Neuronal stem cell (in vitro differentiated cells): ENCODE data around the gene LYPD6.
"Not testable (repeated sequence)": the region's sequence is repeated elsewhere in the genome, so short reads cannot be mapped to it uniquely, and the experiment has no call there.

Source experiments
- DNase-seq: peaks from one replicate; pipeline ENCODE4 v3.0.0-alpha.2; 2013; ENCODE audit warnings: low spot score
- H2AFZ ChIP-seq: one replicate; pipeline ENCODE4 v1.6.1; 2013; ENCODE audit warnings: mild to moderate bottlenecking, low read length, inconsistent platforms
- H2AK5ac ChIP-seq: 2 replicates; pipeline ENCODE4 v1.6.1; 2013; ENCODE audit warnings: low read depth, mild to moderate bottlenecking, inconsistent platforms, low read length, moderate library complexity, mixed read lengths
- H2BK120ac ChIP-seq: 2 replicates; pipeline ENCODE4 v1.6.1; 2013; ENCODE audit warnings: low read depth, mild to moderate bottlenecking, inconsistent platforms, low read length, moderate library complexity, mixed read lengths
- H2BK12ac ChIP-seq: one replicate; pipeline ENCODE4 v1.6.1; 2013; ENCODE audit warnings: low read length, inconsistent platforms
- H2BK15ac ChIP-seq: 2 replicates; pipeline ENCODE4 v1.6.1; 2013; ENCODE audit warnings: mild to moderate bottlenecking, low read length, inconsistent platforms, mixed read lengths
- H2BK5ac ChIP-seq: one replicate; pipeline ENCODE4 v1.6.1; 2013; ENCODE audit warnings: inconsistent platforms, mild to moderate bottlenecking, low read length, moderate library complexity
- H3K14ac ChIP-seq: one replicate; pipeline ENCODE4 v1.6.1; 2013; ENCODE audit warnings: low read length, inconsistent platforms
- H3K18ac ChIP-seq: 2 replicates; pipeline ENCODE4 v1.6.1; 2013; ENCODE audit warnings: low read length, inconsistent platforms
- H3K23ac ChIP-seq: 2 replicates; pipeline ENCODE4 v1.6.1; 2013; ENCODE audit warnings: low read depth, mild to moderate bottlenecking, mixed read lengths, low read length, inconsistent platforms; ENCODE audit not compliant: poor library complexity
- H3K27ac ChIP-seq: replicated peaks from 3 replicates; pipeline ENCODE4 v1.5.1; 2013; ENCODE audit warnings: low read length, inconsistent platforms
- H3K27me3 ChIP-seq, 3 experiments: 2 replicates each; pipeline ENCODE4 v1.6.1; 2013; ENCODE audit warnings: low read length in 3 of 3, mild to moderate bottlenecking in 2 of 3, inconsistent platforms in 1 of 3, low read depth in 1 of 3, mixed read lengths in 1 of 3, moderate library complexity in 1 of 3; ENCODE audit not compliant: control insufficient read depth in 3 of 3, insufficient read depth in 3 of 3
- H3K36me3 ChIP-seq, 2 donors: replicated peaks in 1 of 2; 2 replicates each; pipeline ENCODE4 v1.6.1; 2013; ENCODE audit warnings: low read length in 2 of 2; ENCODE audit not compliant: control insufficient read depth in 2 of 2, insufficient read depth in 2 of 2
- H3K4ac ChIP-seq: 2 replicates; pipeline ENCODE4 v1.6.1; 2013; ENCODE audit warnings: inconsistent platforms, mild to moderate bottlenecking, low read length, moderate library complexity
- H3K4me1 ChIP-seq, 2 donors: 1 replicate in 1 of 2; 2 replicates in 1 of 2; pipeline ENCODE4 v1.6.1; 2013; ENCODE audit warnings: low read length in 2 of 2, low read depth in 1 of 2; ENCODE audit not compliant: control insufficient read depth in 2 of 2, insufficient read depth in 1 of 2
- H3K4me2 ChIP-seq: one replicate; pipeline ENCODE4 v1.6.1; 2013; ENCODE audit warnings: mild to moderate bottlenecking, low read length, inconsistent platforms; ENCODE audit not compliant: insufficient read depth, poor library complexity, severe bottlenecking
- H3K4me3 ChIP-seq, 2 donors: 2 replicates each; pipeline ENCODE4 v1.5.1; 2013; ENCODE audit warnings: low read length in 2 of 2, mild to moderate bottlenecking in 2 of 2, inconsistent platforms in 1 of 2, moderate library complexity in 1 of 2
- H3K79me1 ChIP-seq: one replicate; pipeline ENCODE4 v1.6.1; 2013; ENCODE audit warnings: low read depth, mild to moderate bottlenecking, inconsistent platforms, low read length, moderate library complexity
- H3K9ac ChIP-seq: one replicate; pipeline ENCODE4 v1.6.1; 2013; ENCODE audit warnings: mild to moderate bottlenecking, low read depth, low read length, inconsistent platforms; ENCODE audit not compliant: poor library complexity
- H3K9me3 ChIP-seq, 2 donors: replicated peaks in 1 of 2; 2 replicates each; pipeline versions ENCODE3 to v1.6.1; 2013; ENCODE audit warnings: low read length in 2 of 2, mild to moderate bottlenecking in 2 of 2, inconsistent platforms in 1 of 2, low read depth in 1 of 2, mixed read lengths in 1 of 2, moderate library complexity in 1 of 2; ENCODE audit not compliant: control insufficient read depth in 2 of 2, insufficient read depth in 1 of 2
- H4K8ac ChIP-seq: one replicate; pipeline ENCODE4 v1.6.1; 2013; ENCODE audit warnings: low read depth, mild to moderate bottlenecking, inconsistent platforms, low read length, moderate library complexity
- H4K91ac ChIP-seq: one replicate; pipeline ENCODE4 v1.6.1; 2013; ENCODE audit warnings: low read length, low read depth, mild to moderate bottlenecking, inconsistent platforms; ENCODE audit not compliant: poor library complexity
- WGBS, 2 donors: extraction: QIAGEN DNeasy Blood & Tissue Kit; methylation state at CpG; one replicate each; pipeline ENCODE4 v1.1.7; 2013; ENCODE audit warnings: missing lambda C conversion rate in 2 of 2, mixed read lengths in 1 of 2; ENCODE audit not compliant: insufficient read length in 2 of 2, insufficient replicate concordance in 1 of 2; ENCODE audit errors: extremely low coverage in 2 of 2; 5-methylcytosine and 5-hydroxymethylcytosine counted together

The LYPD6 gene

DNA sequence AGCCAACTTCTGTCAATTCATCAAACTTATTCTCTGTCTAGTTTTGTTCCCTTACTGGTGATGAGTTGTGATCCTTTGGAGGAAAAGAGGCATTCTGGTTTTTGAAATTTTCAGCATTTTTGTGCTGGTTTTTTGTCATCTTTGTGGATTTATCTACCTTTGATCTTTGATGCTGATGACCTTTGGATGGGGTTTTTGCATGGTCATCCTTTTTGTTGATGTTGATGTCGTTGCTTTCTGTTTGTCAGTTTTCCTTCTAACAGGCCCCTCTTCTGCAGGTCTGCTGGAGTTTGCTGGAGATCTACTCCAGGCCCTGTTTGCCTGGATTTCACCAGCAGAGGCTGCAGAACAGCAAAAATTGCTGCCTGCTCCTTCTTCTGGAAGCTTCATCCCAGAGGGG is 168.8 kb downstream of the LYPD6 start:
- H3K18ac ChIP-seq, H3K4me1 ChIP-seq, H2BK120ac ChIP-seq, H3K23ac ChIP-seq, H4K8ac ChIP-seq, H2BK12ac ChIP-seq, H3K4me2 ChIP-seq, H3K79me1 ChIP-seq, H4K91ac ChIP-seq, DNase-seq, H3K4me3 ChIP-seq, H3K4ac ChIP-seq, H3K36me3 ChIP-seq, H2BK15ac ChIP-seq, H3K14ac ChIP-seq, H3K27me3 ChIP-seq, H3K27ac ChIP-seq, H3K9me3 ChIP-seq, H2AK5ac ChIP-seq, H2AFZ ChIP-seq, H3K9ac ChIP-seq, H2BK5ac ChIP-seq: not testable (repeated sequence)
- no CpG with 5 or more reads among the region's 1 CpG for WGBS, 2 donors

DNA sequence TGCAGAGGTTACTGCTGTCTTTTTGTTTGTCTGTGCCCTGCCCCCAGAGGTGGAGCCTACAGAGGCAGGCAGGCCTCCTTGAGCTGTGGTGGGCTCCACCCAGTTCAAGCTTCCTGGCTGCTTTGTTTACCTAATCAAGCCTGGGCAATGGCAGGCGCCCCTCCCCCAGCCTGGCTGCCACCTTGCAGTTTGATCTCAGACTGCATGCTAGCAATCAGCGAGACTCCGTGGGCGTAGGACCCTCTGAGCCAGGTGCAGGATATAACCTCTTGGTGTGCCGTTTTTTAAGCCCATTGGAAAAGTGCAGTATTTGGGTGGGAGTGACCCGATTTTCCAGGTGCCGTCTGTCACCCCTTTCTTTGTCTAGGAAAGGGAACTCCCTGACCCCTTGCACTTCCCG is 176.4 kb downstream of the LYPD6 start:
- H3K14ac ChIP-seq, H4K91ac ChIP-seq, H3K27me3 ChIP-seq, H3K4ac ChIP-seq, H2BK120ac ChIP-seq, H3K36me3 ChIP-seq, H3K9me3 ChIP-seq, H3K27ac ChIP-seq, H2AK5ac ChIP-seq, H3K18ac ChIP-seq, H2BK12ac ChIP-seq, H3K79me1 ChIP-seq, H2BK15ac ChIP-seq, H3K4me3 ChIP-seq, H4K8ac ChIP-seq, H3K9ac ChIP-seq, H3K4me1 ChIP-seq, H3K4me2 ChIP-seq, H3K23ac ChIP-seq, H2AFZ ChIP-seq, DNase-seq, H2BK5ac ChIP-seq: not testable (repeated sequence)
- no CpG with 5 or more reads among the region's 8 CpGs for WGBS, 2 donors

DNA sequence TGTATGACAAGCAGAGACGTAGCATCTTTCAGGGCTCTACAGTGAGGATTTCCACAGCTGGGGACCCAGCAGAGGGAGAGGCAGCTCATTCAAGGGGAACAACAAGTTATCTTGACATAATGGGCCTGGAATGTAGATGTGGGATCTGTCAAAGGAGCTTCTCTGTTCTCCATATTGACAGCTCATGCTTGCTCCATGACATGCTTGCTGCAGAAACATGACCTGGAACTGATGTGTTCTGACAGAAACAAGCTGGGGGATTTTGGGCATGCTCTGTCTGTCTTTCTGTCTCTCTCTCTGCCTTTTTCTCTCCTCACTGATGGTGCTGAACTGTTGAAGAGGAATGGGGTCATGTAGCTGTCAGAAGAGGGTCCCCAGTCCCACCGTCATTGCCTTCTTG is 177.6 kb downstream of the LYPD6 start:
- no peak overlapping the region for H4K91ac ChIP-seq
- H3K4me3 ChIP-seq, result no peak overlapping the region
- H2BK5ac ChIP-seq, result no peak overlapping the region
- no peaks in the 10 kb centered on the region for H3K27me3 ChIP-seq
- DNase-seq, result no peak
- no peak overlapping the region for H2AFZ ChIP-seq
- no peak overlapping the region for H3K4me2 ChIP-seq
- H3K23ac ChIP-seq, result no peak overlapping the region
- H3K79me1 ChIP-seq, result no peaks in the 10 kb centered on the region
- H3K14ac ChIP-seq, result no peak overlapping the region
- no peaks in the 10 kb centered on the region for H3K36me3 ChIP-seq
- no peak overlapping the region for H4K8ac ChIP-seq
- H2BK120ac ChIP-seq, result no peak overlapping the region
- peaks cover 0 to 2% of the 10 kb centered on the region in 2 donors for H3K9me3 ChIP-seq
- no peak overlapping the region for H2BK12ac ChIP-seq
- no peak overlapping the region for H2AK5ac ChIP-seq
- WGBS, 2 donors, result no CpG with 5 or more reads among the region's 2 CpGs
- no peak overlapping the region for H2BK15ac ChIP-seq
- H3K4ac ChIP-seq, result no peak overlapping the region
- no peak overlapping the region for H3K18ac ChIP-seq
- no peak overlapping the region for H3K9ac ChIP-seq
- H3K27ac ChIP-seq, result no peak overlapping the region
- H3K4me1 ChIP-seq, result peaks cover 4 to 9% of the 10 kb centered on the region in 2 donors

- Histone ChIP-seq H2BK120ac (no peak overlapping the region), H3K9me3 (peaks cover 0 to 2% of the 10 kb centered on the region in 2 donors), H2BK12ac (no peak overlapping the region), H3K79me1 (no peaks in the 10 kb centered on the region), H4K91ac (no peak overlapping the region), H2BK5ac (no peak overlapping the region), H3K27me3 (no peaks in the 10 kb centered on the region), H3K36me3 (no peaks in the 10 kb centered on the region), H3K18ac (no peak overlapping the region), H2BK15ac (no peak overlapping the region), H3K23ac (no peak overlapping the region), H3K9ac (no peak overlapping the region), H4K8ac (no peak overlapping the region), H3K27ac (no peak overlapping the region), H3K4ac (no peak overlapping the region), H3K4me1 (peaks cover 0 to 1% of the 10 kb centered on the region in 2 donors), H2AFZ (no peak overlapping the region), H3K4me2 (no peak overlapping the region), H3K4me3 (no peak overlapping the region), H2AK5ac (no peak overlapping the region), H3K14ac (no peak overlapping the region)
- no peak for DNase-seq
- WGBS, 2 donors, result no CpG with 5 or more reads among the region's 1 CpG
Observed at GRCh38 chr2:149513461-149513860, 183.1 kb downstream of the LYPD6 start.
